GM21529 (cell line): Measurements from ENCODE around the gene WASHC2A.
"Not testable (repeated sequence)": the region's sequence is repeated elsewhere in the genome, so short reads cannot be mapped to it uniquely, and the experiment has no call there.

Experiments
- ATAC-seq: cut with Tn5 transposase; IDR thresholded peaks from one replicate; pipeline ENCODE4 v1.9.1; 2021; ENCODE audit not compliant: unreplicated experiment

WASHC2A gene

GRCh38 chr10:50132841-50133240 is 65.1 kb downstream of the WASHC2A start:
- not testable (repeated sequence) for ATAC-seq

- not testable (repeated sequence) for ATAC-seq
Measured at GRCh38 chr10:50143512-50144174, 75.9 kb downstream of the WASHC2A start.

- not testable (repeated sequence) for ATAC-seq
Measured at GRCh38 chr10:50145575-50145974, 77.8 kb downstream of the WASHC2A start.

GRCh38 chr10:50152792-50153272 is 85.1 kb downstream of the WASHC2A start:
- ATAC-seq = no peak

GRCh38 chr10:50157868-50158267 is 90.1 kb downstream of the WASHC2A start:
- not testable (repeated sequence) for ATAC-seq

- ATAC-seq = not testable (repeated sequence)
Measured at GRCh38 chr10:50159856-50160255, 92.1 kb downstream of the WASHC2A start.

- ATAC-seq = not testable (repeated sequence)
Measured at GRCh38 chr10:50165038-50165437, 97.3 kb downstream of the WASHC2A start.

- not testable (repeated sequence) for ATAC-seq
Measured at GRCh38 chr10:50167833-50168232, 100.1 kb downstream of the WASHC2A start.

- not testable (repeated sequence) for ATAC-seq
Measured at GRCh38 chr10:50169506-50169905, 101.8 kb downstream of the WASHC2A start.

GRCh38 chr10:50174788-50175525 is 107.2 kb downstream of the WASHC2A start:
- ATAC-seq = not testable (repeated sequence)
